DND-41 (cell line): ENCODE measurements around the gene DNAJC3.

ENCODE experiments used
- ATAC-seq: fragments of 200-7000 bp; cut with Tn5 transposase; 3 replicates; pipeline ENCODE4 v1.9.1; 2021; ENCODE audit warnings: low read depth; ENCODE audit not compliant: insufficient read depth
- DNase-seq: peaks from one replicate; pipeline ENCODE4 v3.0.0-alpha.2; 2020
- H2AFZ ChIP-seq: 2 replicates; pipeline ENCODE4 v1.6.0; 2012; ENCODE audit warnings: low read depth, low read length
- H3K27ac ChIP-seq: 2 replicates; pipeline ENCODE4 v1.5.1; 2012; ENCODE audit warnings: low read length, inconsistent platforms
- H3K27me3 ChIP-seq: fragments of 200-600 bp; sonication (generic); 2 replicates; pipeline ENCODE4 v1.6.0; 2012; ENCODE audit warnings: low read length, mild to moderate bottlenecking, inconsistent platforms; ENCODE audit not compliant: insufficient read depth, poor library complexity
- H3K36me3 ChIP-seq: 2 replicates; pipeline ENCODE4 v1.5.1; 2012; ENCODE audit warnings: low read length, inconsistent platforms; ENCODE audit not compliant: insufficient read depth
- H3K4me1 ChIP-seq: 2 replicates; pipeline ENCODE4 v1.5.1; 2012; ENCODE audit warnings: mild to moderate bottlenecking, low read length; ENCODE audit not compliant: insufficient read depth
- H3K4me2 ChIP-seq: 2 replicates; pipeline ENCODE4 v1.6.0; 2012; ENCODE audit warnings: mild to moderate bottlenecking, moderate library complexity, low read length, inconsistent platforms; ENCODE audit not compliant: insufficient read depth
- H3K4me3 ChIP-seq, 2 experiments: fragments of 200-600 bp in 1 of 2; shearing (Covaris generic) in 1 of 2; 2 replicates each; pipeline ENCODE4 v1.5.1; 2012 to 2016; ENCODE audit warnings: inconsistent platforms in 2 of 2, low read length in 2 of 2, mild to moderate bottlenecking in 2 of 2, low read depth in 1 of 2, moderate library complexity in 1 of 2
- H3K79me2 ChIP-seq: 2 replicates; pipeline ENCODE4 v1.6.0; 2012; ENCODE audit warnings: low read length, inconsistent platforms; ENCODE audit not compliant: insufficient read depth
- H3K9ac ChIP-seq: 2 replicates; pipeline ENCODE4 v1.6.0; 2012; ENCODE audit warnings: low read depth, mild to moderate bottlenecking, inconsistent platforms, low read length, moderate library complexity
- H3K9me3 ChIP-seq: 2 replicates; pipeline ENCODE4 v1.5.1; 2012; ENCODE audit warnings: low read length, moderate library complexity, mild to moderate bottlenecking, inconsistent platforms; ENCODE audit not compliant: insufficient read depth, severe bottlenecking
- H4K20me1 ChIP-seq: 2 replicates; pipeline ENCODE4 v1.6.0; 2012; ENCODE audit warnings: low read length; ENCODE audit not compliant: insufficient read depth
- EZH2 ChIP-seq: IDR thresholded peaks from 3 replicates; pipeline ENCODE4 v1.6.1; 2012; ENCODE audit warnings: borderline replicate concordance, low read depth, mild to moderate bottlenecking, moderate library complexity, low read length, inconsistent platforms; ENCODE audit not compliant: severe bottlenecking
- TF ChIP-seq, protein P1 (sequence below): IDR thresholded peaks from 2 replicates; pipeline ENCODE4 v1.5.1; 2012; ENCODE audit warnings: borderline replicate concordance, low read length, moderate library complexity, mild to moderate bottlenecking; ENCODE audit not compliant: poor library complexity, severe bottlenecking; ENCODE audit errors: extremely low read depth

The DNAJC3 gene

DNA sequence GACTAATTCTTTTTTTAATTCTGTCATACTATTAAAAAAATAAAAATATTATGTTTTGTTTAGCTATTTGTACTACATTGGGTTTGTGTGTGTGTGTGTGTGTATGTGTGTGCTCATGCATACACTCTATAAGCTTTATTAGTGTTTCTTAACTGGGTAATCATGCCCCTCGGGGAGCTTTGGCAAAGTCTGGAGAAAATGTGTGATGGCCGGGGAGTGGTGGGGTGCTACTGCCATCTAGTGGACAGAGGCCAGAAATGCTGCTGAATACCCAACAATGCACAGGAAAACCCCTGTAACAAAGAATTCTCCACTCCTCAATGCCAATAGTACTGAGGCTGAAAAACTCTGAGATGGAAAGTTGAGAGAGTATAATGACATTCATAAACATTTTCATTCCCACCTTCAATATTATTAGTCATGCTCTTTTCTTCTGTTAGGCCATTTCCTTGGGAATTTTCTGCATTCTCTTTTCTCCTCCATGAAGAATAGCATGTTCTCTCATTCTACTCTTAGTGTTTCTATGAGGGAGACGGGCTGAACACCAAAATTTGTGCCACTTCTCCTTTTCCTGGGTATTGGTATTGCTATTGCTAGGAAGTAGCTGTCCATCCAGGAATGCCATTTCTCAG lies 157.3 kb downstream of the DNAJC3 start:
- Histone ChIP-seq H4K20me1 (no peaks in the 10 kb centered on the region), H3K4me2 (no peak overlapping the region), H3K4me1 (no peaks in the 10 kb centered on the region), H3K36me3 (no peaks in the 10 kb centered on the region), H2AFZ (no peak overlapping the region), H3K79me2 (no peaks in the 10 kb centered on the region), H3K9me3 (no peaks in the 10 kb centered on the region), H3K9ac (no peak overlapping the region), H3K27me3 (no peaks in the 10 kb centered on the region), H3K27ac (no peak overlapping the region), H3K4me3 (no peak overlapping the region)
- TF ChIP-seq, protein P1, sequence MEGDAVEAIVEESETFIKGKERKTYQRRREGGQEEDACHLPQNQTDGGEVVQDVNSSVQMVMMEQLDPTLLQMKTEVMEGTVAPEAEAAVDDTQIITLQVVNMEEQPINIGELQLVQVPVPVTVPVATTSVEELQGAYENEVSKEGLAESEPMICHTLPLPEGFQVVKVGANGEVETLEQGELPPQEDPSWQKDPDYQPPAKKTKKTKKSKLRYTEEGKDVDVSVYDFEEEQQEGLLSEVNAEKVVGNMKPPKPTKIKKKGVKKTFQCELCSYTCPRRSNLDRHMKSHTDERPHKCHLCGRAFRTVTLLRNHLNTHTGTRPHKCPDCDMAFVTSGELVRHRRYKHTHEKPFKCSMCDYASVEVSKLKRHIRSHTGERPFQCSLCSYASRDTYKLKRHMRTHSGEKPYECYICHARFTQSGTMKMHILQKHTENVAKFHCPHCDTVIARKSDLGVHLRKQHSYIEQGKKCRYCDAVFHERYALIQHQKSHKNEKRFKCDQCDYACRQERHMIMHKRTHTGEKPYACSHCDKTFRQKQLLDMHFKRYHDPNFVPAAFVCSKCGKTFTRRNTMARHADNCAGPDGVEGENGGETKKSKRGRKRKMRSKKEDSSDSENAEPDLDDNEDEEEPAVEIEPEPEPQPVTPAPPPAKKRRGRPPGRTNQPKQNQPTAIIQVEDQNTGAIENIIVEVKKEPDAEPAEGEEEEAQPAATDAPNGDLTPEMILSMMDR, result peak; percentile 94
- TF ChIP-seq EZH2, result no peak
- ATAC-seq (peak; percentile 79), DNase-seq (peak; percentile 61)

DNA sequence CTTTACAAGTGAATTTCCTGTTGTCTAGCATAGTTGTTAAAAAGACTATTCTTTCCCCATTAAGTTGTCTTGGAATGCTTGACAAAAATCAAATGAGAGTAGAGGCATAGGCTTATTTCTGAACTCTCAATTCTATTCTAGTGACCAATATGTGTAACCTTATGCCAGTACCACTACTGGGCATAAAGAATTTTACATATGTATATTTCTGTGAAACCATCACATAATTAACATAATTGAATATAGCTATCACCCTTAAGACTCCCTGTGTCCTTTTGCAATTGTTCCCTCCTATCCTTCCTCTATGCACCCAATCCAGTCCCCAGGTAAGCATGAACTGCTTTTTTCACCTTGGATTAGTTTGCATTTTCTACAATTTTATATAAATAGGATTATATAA lies 165.0 kb downstream of the DNAJC3 start:
- no peaks in the 10 kb centered on the region for H4K20me1 ChIP-seq
- no peaks in the 10 kb centered on the region for H3K27me3 ChIP-seq
- no peak overlapping the region for H3K4me3 ChIP-seq
- H3K4me1 ChIP-seq, result no peaks in the 10 kb centered on the region
- no peak overlapping the region for H3K9ac ChIP-seq
- no peak overlapping the region for H3K4me2 ChIP-seq
- H2AFZ ChIP-seq, result no peak overlapping the region
- H3K27ac ChIP-seq, result no peak overlapping the region
- TF ChIP-seq, protein P1, result no peak
- H3K36me3 ChIP-seq, result no peaks in the 10 kb centered on the region
- DNase-seq (no peak), ATAC-seq (no peak)
- no peaks in the 10 kb centered on the region for H3K9me3 ChIP-seq
- no peaks in the 10 kb centered on the region for H3K79me2 ChIP-seq

DNA sequence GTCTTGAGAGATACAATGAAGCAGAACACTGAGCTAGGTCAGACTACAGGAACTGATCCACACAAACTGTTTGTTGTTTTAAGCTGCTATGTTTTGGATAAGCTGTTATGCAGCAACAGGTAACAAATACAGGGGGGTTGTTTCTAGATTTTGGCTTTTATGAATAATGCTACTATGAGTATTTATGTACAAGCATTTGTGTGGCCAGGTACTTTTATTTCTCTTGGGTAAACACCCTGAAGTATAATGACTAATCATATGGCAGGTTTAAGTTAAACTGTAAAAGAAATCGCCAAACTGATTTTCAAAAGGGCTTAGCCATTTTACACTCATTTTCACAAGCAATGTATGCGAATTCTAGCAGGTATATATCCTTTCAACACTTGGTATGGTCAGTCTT lies 166.0 kb downstream of the DNAJC3 start:
- no peak for DNase-seq
- Histone ChIP-seq H3K9ac (no peak overlapping the region), H3K9me3 (no peaks in the 10 kb centered on the region), H3K27me3 (no peaks in the 10 kb centered on the region), H3K4me3 (no peak overlapping the region), H3K36me3 (no peaks in the 10 kb centered on the region), H3K27ac (no peak overlapping the region), H4K20me1 (no peaks in the 10 kb centered on the region), H3K4me1 (no peaks in the 10 kb centered on the region), H2AFZ (no peak overlapping the region), H3K79me2 (no peaks in the 10 kb centered on the region), H3K4me2 (no peak overlapping the region)
- ATAC-seq, result no peak
- TF ChIP-seq, protein P1, result no peak
- no peak for TF ChIP-seq EZH2
